Inferior parietal cortex (tissue), 1 donor: ENCODE results near the gene GOPC.

Source experiments
- DNase-seq: peaks from one replicate; pipeline ENCODE4 v3.0.0-alpha.2; 2016; ENCODE audit errors: extremely low spot score

GOPC gene

GRCh38 chr6:117595099-117595923, 7.0 kb downstream of the GOPC start:
- DNase-seq: no peak

DNA sequence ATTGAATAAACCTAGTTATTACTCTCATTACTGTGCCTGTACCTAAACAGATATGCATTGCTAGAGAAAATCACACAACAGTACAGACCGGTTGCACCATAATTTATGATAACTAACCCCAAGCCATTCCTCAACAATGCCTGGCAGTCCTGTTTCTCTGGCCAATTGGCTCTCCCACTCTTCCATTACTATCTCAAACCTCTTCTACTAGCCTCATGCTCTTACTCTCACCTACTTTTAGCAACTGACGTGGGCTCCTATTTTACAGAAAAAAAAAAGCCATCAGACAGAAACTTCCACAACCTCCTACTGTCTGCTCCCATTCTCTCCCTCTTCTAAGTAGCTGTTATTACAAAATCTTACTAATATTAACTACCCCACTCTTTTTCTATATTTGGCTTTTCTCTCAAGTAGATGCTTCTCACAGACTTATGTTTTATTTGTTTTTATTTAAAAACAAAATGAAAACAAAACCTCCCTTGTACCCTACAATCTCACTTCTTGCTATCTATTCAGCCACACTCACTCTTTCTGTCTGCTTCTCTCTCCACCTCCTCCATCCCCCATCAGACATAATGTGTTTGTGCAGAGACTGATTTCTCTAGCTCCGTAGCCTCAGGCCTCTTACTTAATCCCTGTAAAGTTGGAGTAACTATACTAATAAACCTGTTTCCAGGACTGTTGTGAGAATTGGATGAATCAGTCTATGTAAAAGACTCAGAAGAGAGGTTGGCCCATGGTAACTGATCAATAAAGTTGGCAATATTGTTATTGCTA, 9.1 kb downstream of the GOPC start:
- no peak for DNase-seq

GRCh38 chr6:117591405-117591804, 10.9 kb downstream of the GOPC start:
- DNase-seq: no peak

GRCh38 chr6:117590447-117590846, 11.9 kb downstream of the GOPC start:
- no peak for DNase-seq

GRCh38 chr6:117585647-117586046, 16.7 kb downstream of the GOPC start:
- DNase-seq: no peak

- DNase-seq: no peak
Measured at GRCh38 chr6:117574198-117574597, 28.1 kb downstream of the GOPC start.

DNA sequence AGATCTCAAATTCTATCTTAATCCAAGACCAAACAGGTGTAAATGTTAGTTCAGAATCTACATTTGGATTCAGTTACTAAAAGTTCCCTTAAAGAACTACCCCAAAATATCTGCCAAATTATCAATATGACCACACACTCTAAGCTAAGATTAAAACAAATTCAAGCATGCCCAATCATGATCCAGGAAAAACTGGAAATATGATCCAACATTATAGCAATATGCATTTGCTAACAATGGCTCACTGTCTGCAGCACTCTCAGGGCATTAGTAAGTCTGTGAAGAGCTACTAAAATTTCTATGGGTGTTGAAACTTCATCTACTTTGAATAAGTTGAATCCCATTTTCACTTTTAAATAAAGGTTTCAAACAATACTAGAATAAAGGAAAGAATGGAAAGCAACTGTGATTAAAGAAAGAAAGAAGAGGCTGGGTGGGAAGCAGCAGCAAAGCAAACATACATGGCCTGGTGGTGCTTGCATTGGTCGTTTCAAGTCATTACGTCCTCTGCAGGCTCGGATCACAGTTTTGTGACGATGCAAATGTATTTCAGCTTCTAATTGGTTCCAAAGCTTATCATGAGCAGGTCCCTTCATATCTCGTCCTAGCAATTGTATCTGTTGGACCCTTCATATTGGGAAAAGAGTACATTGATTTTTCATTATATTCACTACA, 29.2 kb downstream of the GOPC start:
- DNase-seq: no peak

DNA sequence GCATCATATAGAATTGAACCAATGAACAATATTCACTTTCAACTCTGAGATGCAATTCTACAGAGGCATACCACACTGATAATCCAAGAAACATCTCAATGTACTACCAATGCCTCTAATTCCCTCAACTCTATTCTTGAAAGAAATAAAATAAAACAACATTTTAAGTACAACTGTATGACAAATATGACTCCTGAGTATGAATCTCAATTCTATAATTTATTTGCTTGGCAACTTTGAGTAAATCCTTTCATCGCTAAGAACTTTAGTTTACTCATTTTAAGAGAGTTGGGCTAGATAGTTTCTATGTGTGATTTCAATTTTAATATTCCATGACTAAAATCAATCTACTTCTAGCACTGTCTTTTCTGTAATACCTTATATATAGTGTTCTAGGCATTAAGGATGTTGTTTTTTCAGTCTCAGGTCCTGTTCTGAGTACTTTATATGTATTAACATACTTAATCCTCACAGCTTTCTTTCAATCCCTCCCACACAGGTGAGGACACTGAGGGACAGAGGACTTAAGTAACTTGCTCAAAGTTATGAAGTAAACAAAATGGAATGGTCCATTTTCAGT, 33.4 kb downstream of the GOPC start:
- no peak for DNase-seq

- DNase-seq: no peak
Measured at GRCh38 chr6:117568247-117568646, 34.1 kb downstream of the GOPC start.

GRCh38 chr6:117564681-117565080, 37.6 kb downstream of the GOPC start:
- no peak for DNase-seq

GRCh38 chr6:117561128-117561527, 41.2 kb downstream of the GOPC start:
- no peak for DNase-seq

GRCh38 chr6:117559299-117559698, 43.0 kb downstream of the GOPC start:
- DNase-seq: no peak

DNA sequence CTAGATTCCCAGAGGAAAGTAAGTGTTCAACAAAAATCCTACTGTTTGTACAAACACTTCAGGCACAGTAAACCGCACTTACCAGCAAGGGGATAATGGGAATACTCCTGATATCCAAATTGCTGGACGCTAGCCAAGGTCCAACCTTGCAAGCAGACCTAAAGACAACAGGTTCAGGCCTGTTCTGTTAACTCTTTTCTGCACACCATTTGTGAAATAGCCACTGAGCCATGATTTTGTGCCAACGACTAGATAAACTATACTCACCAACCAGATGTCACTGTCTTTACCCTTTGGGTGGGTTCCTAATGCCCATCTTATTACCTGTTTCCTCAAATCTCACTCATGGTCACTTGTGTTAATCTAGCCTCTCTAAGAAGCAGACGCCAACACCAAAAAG, 43.5 kb downstream of the GOPC start:
- DNase-seq: no peak

GRCh38 chr6:117557951-117558350, 44.4 kb downstream of the GOPC start:
- no peak for DNase-seq

GRCh38 chr6:117555882-117556498, 46.3 kb downstream of the GOPC start:
- DNase-seq: peak; percentile 84

- no peak for DNase-seq
Measured at GRCh38 chr6:117555262-117555849, 47.0 kb downstream of the GOPC start.

DNA sequence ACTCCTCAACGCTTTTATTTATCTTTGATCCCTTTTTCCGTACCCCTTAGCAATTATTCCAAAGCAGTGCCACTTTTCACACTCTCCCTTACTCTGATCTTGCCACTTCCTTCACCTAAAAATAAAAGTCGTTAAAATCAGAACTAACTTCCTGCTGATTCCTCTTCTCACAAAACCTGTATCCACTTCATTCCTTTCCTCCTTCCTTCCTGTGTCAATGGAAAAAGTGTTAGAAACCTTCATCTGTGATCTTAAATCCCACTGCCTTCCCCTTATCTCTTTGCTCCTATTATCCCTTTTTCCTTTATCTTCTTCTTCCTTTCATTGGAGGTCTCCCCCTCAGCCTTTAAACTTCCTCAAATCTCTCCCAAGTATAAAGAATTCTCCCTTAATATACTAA, 49.2 kb downstream of the GOPC start:
- DNase-seq: no peak

GRCh38 chr6:117552618-117553017, 49.7 kb downstream of the GOPC start:
- no peak for DNase-seq

DNA sequence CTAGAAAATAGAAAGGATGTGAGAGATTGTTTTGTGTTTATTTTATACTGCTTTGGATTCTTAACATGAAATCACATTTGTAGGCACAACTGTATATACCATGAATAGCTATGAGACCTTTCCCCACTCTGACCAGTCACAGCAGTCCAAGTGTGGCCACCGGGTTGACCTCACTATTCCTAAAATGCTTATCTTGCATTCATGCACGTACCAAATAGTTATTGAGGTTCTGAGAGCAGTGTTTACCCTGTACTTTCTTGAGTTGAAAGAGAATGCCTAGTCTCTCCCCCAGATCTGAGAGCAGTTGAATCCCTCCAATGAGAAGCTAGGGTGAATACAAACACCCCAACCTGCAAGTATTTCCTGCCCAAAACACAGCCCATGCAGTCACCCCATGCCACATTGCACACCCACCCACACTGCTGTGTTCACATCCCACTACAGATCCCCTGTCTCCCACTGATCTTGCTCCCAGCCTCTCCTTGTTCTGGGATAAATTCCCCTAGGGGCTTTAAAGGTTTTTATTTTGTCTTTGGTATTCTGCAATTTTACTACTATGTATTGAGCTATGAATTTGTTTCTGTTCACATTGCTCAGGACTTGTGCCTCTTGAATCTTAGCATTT, 51.6 kb downstream of the GOPC start:
- DNase-seq: no peak

- no peak for DNase-seq
Measured at GRCh38 chr6:117550078-117550600, 52.2 kb downstream of the GOPC start.

DNA sequence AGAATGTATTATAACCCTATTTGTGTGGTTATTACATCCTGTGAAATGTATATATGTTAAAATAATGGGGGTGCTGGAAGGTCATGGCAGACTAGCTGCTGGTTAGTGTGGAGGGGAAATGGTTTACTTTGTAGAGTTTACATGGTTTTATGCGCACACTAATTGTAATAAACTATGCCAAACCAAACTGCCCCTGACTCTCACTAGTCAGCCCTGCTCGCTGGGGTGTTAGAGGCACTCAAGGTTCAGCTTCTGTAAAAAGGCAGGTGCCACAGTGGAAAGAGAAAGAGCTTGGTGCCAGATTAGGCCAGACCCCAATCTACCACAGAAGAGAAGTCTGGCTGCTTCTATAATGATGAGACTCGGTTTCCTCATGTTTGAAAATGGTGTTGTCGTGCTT, 52.7 kb downstream of the GOPC start:
- DNase-seq: no peak
